NCI-H2196 (cell line): ENCODE measurements around the gene MYOD1.
A peak's percentile ranks its signal among the peaks of the same experiment; 100 is the strongest.

Experiments
- DNase-seq: peaks from one replicate; lab custom pipeline; 2025; ENCODE audit not compliant: unreplicated experiment; lab: John Stamatoyannopoulos, UW

The MYOD1 gene

DNA sequence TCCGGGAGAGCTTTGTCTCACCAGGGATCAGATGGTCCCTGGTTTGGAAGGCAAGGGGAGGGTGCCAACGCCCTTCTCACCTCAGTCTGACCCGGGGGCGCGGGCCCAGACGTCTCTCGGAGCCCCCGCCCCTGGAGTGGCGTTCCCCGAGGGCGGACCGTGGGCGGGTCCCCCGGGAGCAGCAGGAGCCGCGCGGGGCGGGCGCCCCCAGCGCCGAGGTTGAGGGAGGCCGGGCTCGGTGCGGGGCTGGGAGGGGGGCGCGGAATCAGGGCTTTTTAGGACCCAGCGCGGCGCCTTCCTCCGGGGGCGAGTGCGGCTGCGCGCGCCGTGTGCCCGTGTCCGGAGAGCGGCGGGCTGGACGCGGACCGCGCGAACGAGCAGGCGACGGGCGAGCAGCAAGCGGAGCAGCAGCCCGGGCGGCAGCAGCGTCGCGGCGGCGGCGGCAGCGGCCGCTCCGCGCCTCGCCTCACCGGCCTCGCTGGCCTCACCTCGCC is 15.1 kb downstream of the MYOD1 start, which contains the start of gene KCNC1:
TSS of gene KCNC1 (plus strand) at position 364 of the 494 bp plus-strand sequence. CDS start 1,222 bp downstream, outside the sequence.
- peak; percentile 88 for DNase-seq

- peak; percentile 22 for DNase-seq
Observed at GRCh38 chr11:17734986-17735817, 15.8 kb downstream of the MYOD1 start.

DNA sequence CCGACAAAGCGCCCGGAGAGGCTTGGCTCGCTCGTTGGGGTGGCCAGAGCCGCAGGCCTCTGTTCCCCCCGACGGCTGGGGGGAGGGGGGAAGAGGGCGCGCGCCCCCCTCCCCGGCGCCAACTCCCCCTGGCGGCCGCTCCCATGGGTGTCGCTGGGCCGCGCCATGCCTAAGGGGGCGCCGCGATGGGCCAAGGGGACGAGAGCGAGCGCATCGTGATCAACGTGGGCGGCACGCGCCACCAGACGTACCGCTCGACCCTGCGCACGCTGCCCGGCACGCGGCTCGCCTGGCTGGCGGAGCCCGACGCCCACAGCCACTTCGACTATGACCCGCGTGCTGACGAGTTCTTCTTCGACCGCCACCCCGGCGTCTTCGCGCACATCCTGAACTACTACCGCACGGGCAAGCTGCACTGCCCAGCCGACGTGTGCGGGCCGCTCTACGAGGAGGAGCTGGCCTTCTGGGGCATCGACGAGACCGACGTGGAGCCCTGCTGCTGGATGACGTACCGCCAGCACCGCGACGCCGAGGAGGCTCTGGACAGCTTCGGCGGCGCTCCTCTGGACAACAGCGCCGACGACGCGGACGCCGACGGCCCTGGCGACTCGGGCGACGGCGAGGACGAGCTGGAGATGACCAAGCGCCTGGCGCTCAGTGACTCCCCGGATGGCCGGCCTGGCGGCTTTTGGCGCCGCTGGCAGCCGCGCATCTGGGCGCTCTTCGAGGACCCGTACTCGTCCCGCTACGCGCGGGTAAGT is 16.6 kb downstream of the MYOD1 start:
- peak; percentile 19 for DNase-seq

DNA sequence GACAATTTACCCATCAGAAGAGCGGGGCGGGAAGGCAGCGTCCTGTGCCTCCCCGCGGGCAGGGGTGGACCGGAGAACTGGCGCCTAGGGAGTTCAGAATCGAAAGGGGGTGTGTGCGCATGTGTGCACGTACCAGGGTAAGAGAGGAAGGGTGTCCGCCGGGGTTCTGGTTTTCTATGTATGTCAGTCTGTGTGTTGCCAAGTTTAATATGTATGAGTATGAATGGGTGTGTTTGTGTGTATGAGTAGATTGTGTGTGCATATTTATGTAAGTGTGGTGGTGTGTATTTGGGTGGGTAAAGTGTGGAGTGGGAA is 17.2 kb downstream of the MYOD1 start:
- DNase-seq: no peak

DNA sequence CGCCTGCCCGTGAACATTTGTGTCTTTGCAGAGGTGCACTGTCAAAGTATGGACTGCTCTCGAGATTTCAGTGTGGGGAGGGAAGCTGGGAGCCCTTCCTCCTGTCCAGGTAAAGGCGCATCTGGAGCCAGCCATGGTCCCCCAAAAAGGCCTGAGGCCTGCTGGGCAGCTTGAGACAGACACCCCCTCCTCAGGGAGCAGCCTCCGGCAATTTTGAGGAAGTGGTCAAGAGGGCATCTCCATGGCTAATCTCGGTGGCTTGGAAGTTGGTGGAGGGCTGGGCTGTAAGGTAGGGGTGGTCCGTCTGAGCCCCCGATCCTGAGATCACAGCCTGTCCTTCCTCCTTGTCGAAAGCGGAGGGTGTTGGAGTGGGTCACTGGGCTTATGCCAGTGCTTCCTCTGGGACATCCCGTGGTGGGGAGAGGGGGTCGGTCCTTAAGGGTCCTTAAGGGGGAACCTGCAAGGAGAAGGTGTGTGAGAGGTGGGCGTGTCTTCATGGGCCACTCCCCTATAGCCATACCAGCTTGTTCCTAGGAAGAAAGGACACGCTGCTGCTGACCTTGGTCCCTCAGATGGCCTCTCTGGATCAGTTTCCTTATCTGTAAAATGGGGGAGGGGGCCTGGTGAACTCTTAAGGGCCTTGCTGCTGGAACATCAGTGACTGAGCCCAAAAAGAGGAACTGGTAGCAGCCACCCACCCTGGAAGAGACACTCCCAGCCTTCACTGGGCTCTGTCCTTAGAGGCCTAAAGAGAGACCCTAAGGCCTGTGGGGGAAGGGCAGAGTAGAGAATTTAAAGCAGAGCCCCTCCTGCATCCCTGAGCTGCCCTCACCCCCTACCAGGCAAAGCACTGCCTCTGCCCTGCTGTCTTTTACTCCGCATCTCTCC is 17.8 kb downstream of the MYOD1 start:
- no peak for DNase-seq

GRCh38 chr11:17738151-17738973 is 19.0 kb downstream of the MYOD1 start:
- no peak for DNase-seq

GRCh38 chr11:17739945-17740338 is 20.6 kb downstream of the MYOD1 start:
- DNase-seq: no peak

DNA sequence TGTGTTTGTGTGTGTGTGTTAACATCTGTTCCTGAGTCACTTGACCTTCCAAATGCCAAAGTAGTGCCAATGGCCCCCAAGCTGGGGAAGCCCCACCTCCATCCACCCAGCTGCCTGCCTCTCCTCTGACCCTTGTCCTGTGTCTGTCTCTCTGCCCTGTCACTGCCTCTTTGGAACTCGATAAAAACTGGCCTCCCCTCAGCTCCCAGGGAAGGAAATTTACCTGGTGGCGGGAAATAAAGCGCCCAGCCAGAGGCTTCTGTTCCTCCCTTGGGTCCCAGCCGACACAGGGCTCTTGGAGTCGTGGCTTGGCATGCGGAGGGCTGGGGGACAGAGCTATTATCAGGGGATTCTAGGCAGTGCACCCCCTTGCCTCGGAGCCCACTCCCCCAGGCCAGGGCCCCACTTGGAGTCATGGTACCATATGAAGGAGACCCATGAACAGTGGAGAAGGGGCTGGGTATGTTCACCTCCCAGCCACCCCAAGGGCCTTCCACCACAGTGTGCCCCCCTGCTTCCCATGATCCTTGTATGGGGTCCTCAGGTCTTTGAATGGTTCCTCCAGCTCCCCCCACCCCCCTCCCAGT is 21.4 kb downstream of the MYOD1 start:
- no peak for DNase-seq

DNA sequence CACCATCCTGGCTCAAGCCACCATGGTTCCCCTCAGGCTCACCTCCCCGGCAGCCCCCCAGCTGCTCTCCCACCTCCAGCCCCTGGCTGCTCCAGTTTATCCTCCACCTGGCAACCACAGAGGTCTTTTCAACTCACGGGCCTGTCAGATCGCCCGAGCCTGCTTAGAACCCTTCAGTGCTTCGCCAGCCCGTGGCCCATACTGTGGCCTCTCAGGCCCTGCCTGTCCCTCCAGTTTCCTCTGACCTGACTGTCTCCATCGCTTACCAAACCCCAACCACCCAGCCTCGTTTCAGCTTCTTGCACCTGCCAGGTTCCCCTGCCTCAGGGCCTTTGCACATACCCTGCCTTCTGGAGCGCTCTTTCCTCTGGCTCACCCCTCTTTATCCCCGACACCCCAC is 22.1 kb downstream of the MYOD1 start:
- no peak for DNase-seq

DNA sequence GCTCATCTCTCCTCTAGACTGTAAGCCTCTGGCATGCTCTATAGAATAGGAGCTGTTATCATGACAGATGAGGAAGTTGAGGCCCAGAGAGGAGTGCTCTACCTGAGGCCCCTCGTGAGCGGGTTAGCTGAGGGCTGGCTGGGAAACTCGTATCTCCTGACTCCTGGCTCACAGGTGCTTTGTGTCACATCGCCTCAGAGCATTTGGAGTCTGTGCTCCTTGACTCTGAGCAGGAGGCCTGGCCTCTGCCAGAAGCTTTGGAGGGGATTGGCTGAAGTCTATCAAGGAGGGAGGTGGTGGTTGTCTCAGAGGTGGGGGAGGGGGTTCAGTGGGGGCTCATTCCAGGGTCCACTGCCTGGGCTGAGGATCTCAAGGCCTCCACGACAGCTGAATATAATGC is 22.6 kb downstream of the MYOD1 start:
- no peak for DNase-seq

GRCh38 chr11:17743026-17743807 is 23.8 kb downstream of the MYOD1 start:
- no peak for DNase-seq

DNA sequence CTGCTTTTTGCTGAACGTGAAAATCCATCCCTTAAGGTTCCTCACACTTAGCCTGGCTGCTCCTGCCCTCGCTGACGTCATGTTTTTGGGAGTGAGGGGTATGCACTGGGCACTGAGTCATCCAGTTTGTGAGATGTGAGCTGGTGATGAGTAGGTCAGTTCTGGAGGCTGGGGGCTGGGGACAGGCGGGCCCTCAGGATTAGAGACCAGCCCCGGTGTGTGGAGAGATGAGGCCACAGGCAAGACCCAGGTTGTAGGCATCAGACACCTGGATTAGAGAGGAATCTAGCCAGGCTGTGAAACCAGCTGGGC is 24.4 kb downstream of the MYOD1 start:
- DNase-seq: no peak

GRCh38 chr11:17744151-17744940 is 25.0 kb downstream of the MYOD1 start:
- no peak for DNase-seq

DNA sequence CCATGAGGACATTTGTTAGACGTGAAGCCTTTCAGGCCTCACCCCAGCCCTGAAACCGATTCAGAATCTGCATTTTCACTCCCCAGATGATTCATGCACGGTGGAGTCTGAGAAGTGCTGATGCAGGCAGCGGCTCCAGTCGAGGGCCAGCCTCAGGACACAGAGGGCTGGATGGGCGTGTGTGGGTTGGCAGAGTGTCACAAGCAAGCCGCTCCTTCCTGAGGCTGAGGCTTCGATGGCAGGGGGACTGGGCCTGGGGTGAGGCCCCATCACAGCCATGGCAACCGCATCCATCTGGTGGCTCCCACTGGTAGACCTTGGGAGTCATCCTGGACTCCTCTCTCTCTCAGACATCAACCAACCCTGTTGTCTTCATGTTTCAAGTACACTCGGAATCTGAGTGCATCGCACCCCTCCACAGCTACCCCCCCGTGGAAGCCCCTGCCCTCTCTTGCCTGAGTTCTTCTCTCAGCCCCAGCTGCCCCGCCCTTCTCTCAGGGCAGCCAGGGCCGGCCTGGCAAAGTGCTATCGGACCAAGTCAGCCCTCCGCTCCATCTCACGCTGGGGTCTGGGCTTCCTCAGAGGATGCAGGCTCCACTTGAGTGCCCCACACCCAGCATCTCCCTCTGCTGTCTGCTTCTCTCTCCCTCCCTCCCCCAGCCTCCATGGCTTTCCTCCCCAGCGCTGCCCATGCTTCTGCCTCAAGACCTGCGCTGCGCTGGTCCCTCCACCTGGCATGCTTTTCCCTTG is 25.8 kb downstream of the MYOD1 start:
- no peak for DNase-seq

- no peak for DNase-seq
Observed at GRCh38 chr11:17746096-17746495, 26.7 kb downstream of the MYOD1 start.

- DNase-seq: no peak
Observed at GRCh38 chr11:17747131-17747955, 28.0 kb downstream of the MYOD1 start.

DNA sequence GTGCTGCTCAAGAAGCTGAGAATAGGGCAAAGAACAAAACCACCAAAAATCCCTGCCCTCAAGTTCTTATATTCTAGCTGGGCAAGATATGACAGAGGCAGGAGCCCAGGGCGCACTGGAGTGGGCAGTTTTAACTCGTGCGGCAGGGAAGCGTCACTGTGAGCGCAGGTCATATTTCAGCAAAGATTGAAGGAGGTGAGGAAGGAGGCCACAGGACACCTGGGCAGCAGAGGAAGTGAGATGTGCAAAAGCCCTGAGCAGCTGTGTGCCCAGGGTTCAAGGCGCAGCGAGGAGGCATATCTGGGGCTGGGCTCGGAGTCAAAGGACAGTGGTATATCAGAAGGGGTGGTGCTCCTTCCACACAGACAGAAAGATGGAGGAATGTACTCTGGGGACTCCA is 28.7 kb downstream of the MYOD1 start:
- DNase-seq: no peak
